K562 (cell line): Measurements from ENCODE around the gene FAM20B. TPM values are rescaled to one million over a fixed set of nuclear protein-coding genes. Genes with fewer than 3 reads are reported as not detected.

Source experiments
- HES1 ChIP-seq: fragments of 450-650 bp; IDR thresholded peaks from 2 replicates; pipeline ENCODE4 v1.6.1; 2016; ENCODE audit warnings: low read depth, mild to moderate bottlenecking, moderate library complexity
- KAT2B ChIP-seq: IDR thresholded peaks from one replicate; pipeline ENCODE4 v1.6.1; 2012; ENCODE audit warnings: low read depth, mild to moderate bottlenecking, control low read depth, inconsistent platforms, low read length, moderate library complexity
- MCM5 ChIP-seq: fragments of 450-650 bp; IDR thresholded peaks from 2 replicates; pipeline ENCODE4 v1.6.1; 2016; ENCODE audit warnings: low read depth
- NCOA2 ChIP-seq, 2 experiments: fragments of 450-650 bp; IDR thresholded peaks; 2 replicates each; pipeline ENCODE4 v1.6.1; 2018; ENCODE audit warnings: mild to moderate bottlenecking in 2 of 2, moderate library complexity in 1 of 2; ENCODE audit not compliant: partially characterized antibody in 2 of 2
- PURB ChIP-seq: sonication (generic); formaldehyde crosslinking; IDR thresholded peaks from 2 replicates; pipeline ENCODE4 v1.9.0; 2021; ENCODE audit warnings: low read depth, mild to moderate bottlenecking, missing genetic modification reagents
- SETDB1 ChIP-seq: IDR thresholded peaks from one replicate; pipeline ENCODE4 v1.6.1; 2012; ENCODE audit warnings: low read length, control low read depth, inconsistent platforms
- TAL1 ChIP-seq: fragments of 450-650 bp; IDR thresholded peaks from 2 replicates; pipeline ENCODE4 v1.6.1; 2016; ENCODE audit warnings: mild to moderate bottlenecking
- YBX1 ChIP-seq: fragments of 450-650 bp; IDR thresholded peaks from 2 replicates; pipeline ENCODE4 v1.7.1; 2016; ENCODE audit warnings: mild to moderate bottlenecking
- ZC3H11A ChIP-seq: IDR thresholded peaks from 2 replicates; pipeline ENCODE4 v1.6.1; 2012; ENCODE audit warnings: low read depth, low read length, improper control_type of control experiment
- polyA plus RNA-seq, 8 experiments: library from polyadenylated mRNA; depleted of rRNA in 4 of 8; stranded (reverse) in 5 of 8; unstranded in 3 of 8; fragments of >200 nt; fragmentation: Nextera tagmentation in 2 of 8; fragmentation: Illumina TruSeq in 1 of 8; extraction: Ambion mirVana in 2 of 8; extraction: Trizol in 1 of 8; gene quantifications; 2 replicates each; pipeline versions ENCODE4 v1.2.1 to v1.2.3, GENCODE V29; 2011 to 2014; ENCODE audit warnings: inconsistent platforms in 1 of 8, missing spikeins in 1 of 8
- total RNA-seq, 7 experiments: library from RNA; depleted of rRNA in 6 of 7; stranded (reverse); fragments of >200 nt in 6 of 7; fragmentation: Illumina TruSeq in 2 of 7; extraction: Trizol in 2 of 7; gene quantifications; 2 replicates each; pipeline versions ENCODE4 v1.2.1 to v1.2.3, GENCODE V29; 2011 to 2021; ENCODE audit warnings: low replicate concordance in 1 of 7
- TF ChIP-seq, protein P1 (sequence below): fragments of 250-450 bp; sonication (Bioruptor Pico); IDR thresholded peaks from 2 replicates; pipeline ENCODE4 v1.4.0; 2020
- TF ChIP-seq, protein P2 (sequence below): fragments of 250-450 bp; sonication (Bioruptor Pico); IDR thresholded peaks from 2 replicates; pipeline ENCODE4 v1.4.0; 2020; ENCODE audit warnings: borderline replicate concordance
- TF ChIP-seq, protein P3 (sequence below): fragments of 200-800 bp; sonication (Bioruptor generic); IDR thresholded peaks from 2 replicates; pipeline ENCODE4 v1.6.1; 2017; ENCODE audit warnings: missing genetic modification characterization, missing compliant biosample characterization
- TF ChIP-seq, protein P4 (sequence below), 2 experiments: fragments of 450-650 bp in 1 of 2; sonication (generic) in 1 of 2; formaldehyde crosslinking in 1 of 2; IDR thresholded peaks in 1 of 2; conservative IDR thresholded peaks in 1 of 2; 2 replicates each; pipeline versions ENCODE4 v1.6.1 to v1.8.1; 2016 to 2023; ENCODE audit warnings: mild to moderate bottlenecking in 2 of 2, moderate library complexity in 2 of 2, inconsistent platforms in 1 of 2, missing genetic modification reagents in 1 of 2
- TF ChIP-seq, protein P5 (sequence below): fragments of 450-650 bp; IDR thresholded peaks from 2 replicates; pipeline ENCODE4 v1.7.0; 2016; ENCODE audit warnings: borderline replicate concordance

FAM20B gene
- total and polyA plus RNA-seq, 9 of the 15 experiments (the other 6 are each of a cell fraction or from before 2014, with no cell fraction given): 7.2 to 67.5 (median 42.9) TPM

DNA sequence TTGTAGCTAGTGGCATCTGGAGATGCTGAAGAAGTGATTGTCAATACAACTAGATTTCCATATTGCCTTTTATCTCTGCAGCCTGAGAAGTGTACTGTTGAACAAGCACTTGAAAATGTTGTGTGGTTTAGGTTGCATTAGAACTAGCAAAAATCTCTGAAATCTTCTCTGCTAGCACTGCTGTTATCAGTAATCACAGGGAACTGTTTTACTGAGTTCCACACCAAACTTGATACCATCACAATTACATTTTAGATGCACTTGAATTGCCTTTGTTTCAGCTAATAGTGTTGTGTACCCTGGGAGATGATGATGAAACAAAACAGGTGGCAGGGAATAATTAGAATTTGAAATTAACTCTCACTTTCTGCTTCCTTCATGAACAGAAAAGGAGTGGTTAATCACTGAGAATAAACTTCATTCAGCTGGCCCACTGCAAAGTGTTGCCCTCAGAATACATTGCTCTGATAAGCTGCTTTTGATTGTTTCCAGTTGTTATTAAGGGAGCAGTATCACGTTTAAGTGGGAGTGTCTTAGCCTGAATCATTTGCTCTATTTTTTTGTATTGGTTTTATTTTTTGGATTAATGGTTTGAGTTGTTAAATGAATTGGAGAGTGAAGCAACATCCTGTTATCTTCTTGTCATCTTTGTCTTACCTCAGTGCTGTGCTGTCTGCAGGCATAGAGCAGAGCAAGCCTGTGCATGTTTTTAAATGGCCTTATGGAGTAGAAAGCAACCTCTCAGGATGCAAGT is 13.0 kb downstream of the FAM20B start (continued):
- TF ChIP-seq HES1: 0 out of 2 replicates have a peak, but pooled peaks have one; percentile 8
- TF ChIP-seq, protein P1, sequence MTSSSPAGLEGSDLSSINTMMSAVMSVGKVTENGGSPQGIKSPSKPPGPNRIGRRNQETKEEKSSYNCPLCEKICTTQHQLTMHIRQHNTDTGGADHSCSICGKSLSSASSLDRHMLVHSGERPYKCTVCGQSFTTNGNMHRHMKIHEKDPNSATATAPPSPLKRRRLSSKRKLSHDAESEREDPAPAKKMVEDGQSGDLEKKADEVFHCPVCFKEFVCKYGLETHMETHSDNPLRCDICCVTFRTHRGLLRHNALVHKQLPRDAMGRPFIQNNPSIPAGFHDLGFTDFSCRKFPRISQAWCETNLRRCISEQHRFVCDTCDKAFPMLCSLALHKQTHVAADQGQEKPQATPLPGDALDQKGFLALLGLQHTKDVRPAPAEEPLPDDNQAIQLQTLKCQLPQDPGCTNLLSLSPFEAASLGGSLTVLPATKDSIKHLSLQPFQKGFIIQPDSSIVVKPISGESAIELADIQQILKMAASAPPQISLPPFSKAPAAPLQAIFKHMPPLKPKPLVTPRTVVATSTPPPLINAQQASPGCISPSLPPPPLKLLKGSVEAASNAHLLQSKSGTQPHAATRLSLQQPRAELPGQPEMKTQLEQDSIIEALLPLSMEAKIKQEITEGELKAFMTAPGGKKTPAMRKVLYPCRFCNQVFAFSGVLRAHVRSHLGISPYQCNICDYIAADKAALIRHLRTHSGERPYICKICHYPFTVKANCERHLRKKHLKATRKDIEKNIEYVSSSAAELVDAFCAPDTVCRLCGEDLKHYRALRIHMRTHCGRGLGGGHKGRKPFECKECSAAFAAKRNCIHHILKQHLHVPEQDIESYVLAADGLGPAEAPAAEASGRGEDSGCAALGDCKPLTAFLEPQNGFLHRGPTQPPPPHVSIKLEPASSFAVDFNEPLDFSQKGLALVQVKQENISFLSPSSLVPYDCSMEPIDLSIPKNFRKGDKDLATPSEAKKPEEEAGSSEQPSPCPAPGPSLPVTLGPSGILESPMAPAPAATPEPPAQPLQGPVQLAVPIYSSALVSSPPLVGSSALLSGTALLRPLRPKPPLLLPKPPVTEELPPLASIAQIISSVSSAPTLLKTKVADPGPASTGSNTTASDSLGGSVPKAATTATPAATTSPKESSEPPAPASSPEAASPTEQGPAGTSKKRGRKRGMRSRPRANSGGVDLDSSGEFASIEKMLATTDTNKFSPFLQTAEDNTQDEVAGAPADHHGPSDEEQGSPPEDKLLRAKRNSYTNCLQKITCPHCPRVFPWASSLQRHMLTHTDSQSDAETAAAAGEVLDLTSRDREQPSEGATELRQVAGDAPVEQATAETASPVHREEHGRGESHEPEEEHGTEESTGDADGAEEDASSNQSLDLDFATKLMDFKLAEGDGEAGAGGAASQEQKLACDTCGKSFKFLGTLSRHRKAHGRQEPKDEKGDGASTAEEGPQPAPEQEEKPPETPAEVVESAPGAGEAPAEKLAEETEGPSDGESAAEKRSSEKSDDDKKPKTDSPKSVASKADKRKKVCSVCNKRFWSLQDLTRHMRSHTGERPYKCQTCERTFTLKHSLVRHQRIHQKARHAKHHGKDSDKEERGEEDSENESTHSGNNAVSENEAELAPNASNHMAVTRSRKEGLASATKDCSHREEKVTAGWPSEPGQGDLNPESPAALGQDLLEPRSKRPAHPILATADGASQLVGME (CRISPR knock-in tag): no peak
- no peak for TF ChIP-seq TAL1
- no peak for TF ChIP-seq MCM5
- TF ChIP-seq, protein P2, sequence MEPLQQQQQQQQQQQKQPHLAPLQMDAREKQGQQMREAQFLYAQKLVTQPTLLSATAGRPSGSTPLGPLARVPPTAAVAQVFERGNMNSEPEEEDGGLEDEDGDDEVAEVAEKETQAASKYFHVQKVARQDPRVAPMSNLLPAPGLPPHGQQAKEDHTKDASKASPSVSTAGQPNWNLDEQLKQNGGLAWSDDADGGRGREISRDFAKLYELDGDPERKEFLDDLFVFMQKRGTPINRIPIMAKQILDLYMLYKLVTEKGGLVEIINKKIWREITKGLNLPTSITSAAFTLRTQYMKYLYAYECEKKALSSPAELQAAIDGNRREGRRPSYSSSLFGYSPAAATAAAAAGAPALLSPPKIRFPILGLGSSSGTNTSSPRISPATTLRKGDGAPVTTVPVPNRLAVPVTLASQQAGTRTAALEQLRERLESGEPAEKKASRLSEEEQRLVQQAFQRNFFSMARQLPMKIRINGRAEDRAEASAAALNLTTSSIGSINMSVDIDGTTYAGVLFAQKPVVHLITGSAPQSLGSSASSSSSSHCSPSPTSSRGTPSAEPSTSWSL: no peak
- TF ChIP-seq, protein P3, sequence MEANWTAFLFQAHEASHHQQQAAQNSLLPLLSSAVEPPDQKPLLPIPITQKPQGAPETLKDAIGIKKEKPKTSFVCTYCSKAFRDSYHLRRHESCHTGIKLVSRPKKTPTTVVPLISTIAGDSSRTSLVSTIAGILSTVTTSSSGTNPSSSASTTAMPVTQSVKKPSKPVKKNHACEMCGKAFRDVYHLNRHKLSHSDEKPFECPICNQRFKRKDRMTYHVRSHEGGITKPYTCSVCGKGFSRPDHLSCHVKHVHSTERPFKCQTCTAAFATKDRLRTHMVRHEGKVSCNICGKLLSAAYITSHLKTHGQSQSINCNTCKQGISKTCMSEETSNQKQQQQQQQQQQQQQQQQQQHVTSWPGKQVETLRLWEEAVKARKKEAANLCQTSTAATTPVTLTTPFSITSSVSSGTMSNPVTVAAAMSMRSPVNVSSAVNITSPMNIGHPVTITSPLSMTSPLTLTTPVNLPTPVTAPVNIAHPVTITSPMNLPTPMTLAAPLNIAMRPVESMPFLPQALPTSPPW (CRISPR knock-in tag): no peak
- no peak for TF ChIP-seq KAT2B
- no peak for TF ChIP-seq SETDB1
- no peak for TF ChIP-seq YBX1
- TF ChIP-seq, protein P4, sequence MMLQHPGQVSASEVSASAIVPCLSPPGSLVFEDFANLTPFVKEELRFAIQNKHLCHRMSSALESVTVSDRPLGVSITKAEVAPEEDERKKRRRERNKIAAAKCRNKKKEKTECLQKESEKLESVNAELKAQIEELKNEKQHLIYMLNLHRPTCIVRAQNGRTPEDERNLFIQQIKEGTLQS (IDR thresholded peaks at IDR 0.05): peak; percentile 72
- TF ChIP-seq, protein P4 (CRISPR knock-in tag; conservative IDR thresholded peaks at IDR 0.05): no peak
- TF ChIP-seq, protein P5, sequence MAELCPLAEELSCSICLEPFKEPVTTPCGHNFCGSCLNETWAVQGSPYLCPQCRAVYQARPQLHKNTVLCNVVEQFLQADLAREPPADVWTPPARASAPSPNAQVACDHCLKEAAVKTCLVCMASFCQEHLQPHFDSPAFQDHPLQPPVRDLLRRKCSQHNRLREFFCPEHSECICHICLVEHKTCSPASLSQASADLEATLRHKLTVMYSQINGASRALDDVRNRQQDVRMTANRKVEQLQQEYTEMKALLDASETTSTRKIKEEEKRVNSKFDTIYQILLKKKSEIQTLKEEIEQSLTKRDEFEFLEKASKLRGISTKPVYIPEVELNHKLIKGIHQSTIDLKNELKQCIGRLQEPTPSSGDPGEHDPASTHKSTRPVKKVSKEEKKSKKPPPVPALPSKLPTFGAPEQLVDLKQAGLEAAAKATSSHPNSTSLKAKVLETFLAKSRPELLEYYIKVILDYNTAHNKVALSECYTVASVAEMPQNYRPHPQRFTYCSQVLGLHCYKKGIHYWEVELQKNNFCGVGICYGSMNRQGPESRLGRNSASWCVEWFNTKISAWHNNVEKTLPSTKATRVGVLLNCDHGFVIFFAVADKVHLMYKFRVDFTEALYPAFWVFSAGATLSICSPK: no peak
- TF ChIP-seq NCOA2 (IDR thresholded peaks at IDR 0.05; ENCODE audit: partially characterized antibody in 2 of 2): no peak
- TF ChIP-seq ZC3H11A: no peak
- TF ChIP-seq PURB (CRISPR knock-in tag): no peak
